Activated gamma-delta T cell treated with Interleukin-2 at 50 U/mL for 16 hours (primary cell): ENCODE data around the gene SOX13.
"Not testable (repeated sequence)": the region's sequence is repeated elsewhere in the genome, so short reads cannot be mapped to it uniquely, and the experiment has no call there.

Source experiments
- DNase-seq: peaks from one replicate; pipeline ENCODE4 v3.0.0-alpha.2; 2020

The SOX13 gene

DNA sequence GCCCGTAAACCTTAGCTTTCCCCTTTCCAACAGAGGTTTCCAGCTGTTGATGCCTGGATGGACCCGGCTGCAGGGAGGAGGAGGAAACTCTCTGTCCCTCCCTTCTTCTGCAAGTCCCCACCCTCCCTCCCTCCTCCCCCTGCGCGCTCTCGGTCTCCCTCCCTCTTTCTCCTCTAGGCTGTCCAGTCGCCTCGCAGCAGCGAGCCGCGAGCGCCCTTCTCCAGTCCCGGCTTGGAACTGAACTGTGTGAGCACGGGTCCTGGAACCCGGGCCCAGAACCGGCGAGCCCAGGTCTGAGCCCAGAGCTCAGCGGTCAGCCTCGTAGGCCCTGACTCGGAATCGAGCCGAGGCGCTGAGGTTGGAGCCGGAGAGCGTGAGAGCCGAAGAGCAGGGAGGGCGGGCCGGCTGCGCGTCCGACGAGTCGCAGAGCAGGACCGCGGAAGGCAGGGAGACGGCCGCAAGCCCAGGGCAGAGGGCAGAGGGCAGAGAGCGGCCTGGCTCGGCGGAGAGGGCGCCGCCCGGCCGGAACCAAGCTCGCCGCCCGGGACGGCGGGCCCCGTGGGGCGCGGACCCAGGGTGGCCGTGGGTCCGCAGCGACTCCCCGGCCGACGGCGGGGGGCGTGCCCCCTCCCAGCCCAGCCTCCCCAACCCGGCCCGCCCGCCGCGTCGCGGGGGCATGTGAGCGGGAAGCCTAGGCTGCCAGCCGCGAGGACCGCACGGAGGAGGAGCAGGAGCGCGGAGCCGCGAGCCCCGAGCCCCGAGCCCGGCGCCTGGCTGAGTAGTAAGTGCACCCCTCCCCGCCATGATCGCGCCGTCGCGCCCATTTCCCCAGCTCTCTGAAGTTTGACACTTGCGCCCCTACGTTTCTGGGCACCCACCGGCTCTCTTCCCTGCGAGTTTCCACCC is at the start of gene SOX13:
TSS of gene SOX13 (plus strand) at position 185 of the 906 bp plus-strand sequence. CDS start 39,801 bp downstream, outside the sequence.
- peak; percentile 16 for DNase-seq

DNA sequence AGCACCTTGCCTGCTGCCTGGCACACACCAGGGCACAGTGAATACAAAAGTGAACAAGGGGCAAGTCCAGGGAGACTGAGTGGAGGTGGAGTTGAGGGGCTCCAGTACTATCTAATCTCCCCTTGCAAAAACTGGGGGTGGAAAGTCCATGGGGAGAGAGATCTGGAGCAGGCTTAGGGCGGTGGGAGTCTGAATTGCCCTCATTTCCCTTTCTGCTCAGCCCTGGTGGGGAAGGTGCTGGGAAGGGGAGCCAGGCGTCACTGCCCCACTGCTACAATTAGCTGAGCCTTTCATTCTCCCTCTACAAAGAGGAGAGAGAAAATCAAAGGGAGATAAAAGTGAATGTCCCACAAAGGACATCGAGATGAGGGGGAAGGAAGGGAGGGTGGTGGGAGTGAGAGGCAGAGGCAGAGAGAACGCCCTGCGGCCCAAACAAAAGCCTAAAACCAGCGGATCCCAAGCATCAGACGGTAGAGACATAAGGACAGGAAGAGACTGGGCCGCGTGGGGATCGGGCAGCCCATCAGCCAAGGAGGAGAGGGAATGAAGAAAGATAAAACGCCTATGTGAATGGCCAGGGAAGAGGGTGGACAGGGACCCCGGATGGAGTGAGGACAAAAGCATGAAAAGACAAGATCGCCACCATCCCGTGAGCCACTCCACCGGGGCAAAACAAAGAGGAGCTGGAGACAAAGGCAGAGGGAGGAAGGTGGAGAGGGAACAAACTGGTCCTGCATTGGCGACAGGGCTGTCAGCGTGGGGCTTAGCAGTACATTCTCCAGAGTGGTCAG is 46.8 kb upstream of the SOX13 start:
- DNase-seq: no peak

DNA sequence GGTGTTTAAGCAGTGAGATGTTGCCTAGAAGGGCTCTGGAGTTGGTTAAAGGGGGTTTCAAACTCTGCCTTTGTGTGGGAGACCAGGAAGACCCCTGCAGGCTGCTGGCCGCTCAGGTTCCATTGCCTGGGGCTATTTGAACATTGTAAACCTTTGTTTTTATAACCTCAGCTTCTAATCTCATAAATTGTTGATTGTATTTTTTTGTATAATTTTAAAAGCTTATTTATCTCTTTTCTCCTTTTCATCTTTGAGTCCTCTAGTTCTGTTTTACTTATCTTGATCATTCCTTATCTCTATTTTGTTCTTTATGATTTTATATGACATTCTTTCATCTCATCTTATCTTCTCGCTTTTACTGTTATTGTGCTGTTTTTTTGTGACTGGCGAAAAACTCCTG is 45.5 kb upstream of the SOX13 start:
- no peak for DNase-seq

DNA sequence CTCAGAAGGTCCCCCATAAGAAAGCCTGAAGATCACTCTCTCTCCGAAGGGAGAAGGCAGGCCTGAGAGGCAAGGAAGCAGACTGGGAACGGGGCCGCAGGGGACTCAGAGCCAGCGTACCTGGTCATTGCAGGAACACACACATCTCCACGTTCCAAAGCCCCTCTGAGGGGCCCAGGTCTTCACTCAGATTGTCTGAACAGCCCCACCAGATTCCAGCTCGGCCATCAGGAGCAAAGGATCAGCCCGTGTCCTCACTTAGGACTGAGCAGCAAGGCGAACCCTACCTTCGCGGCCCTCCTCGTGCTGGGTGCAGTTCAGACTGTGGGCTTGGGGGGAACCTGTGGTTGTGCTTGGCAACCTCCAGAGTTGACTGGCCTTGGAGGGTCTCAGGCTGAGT is 43.9 kb upstream of the SOX13 start:
- no peak for DNase-seq

DNA sequence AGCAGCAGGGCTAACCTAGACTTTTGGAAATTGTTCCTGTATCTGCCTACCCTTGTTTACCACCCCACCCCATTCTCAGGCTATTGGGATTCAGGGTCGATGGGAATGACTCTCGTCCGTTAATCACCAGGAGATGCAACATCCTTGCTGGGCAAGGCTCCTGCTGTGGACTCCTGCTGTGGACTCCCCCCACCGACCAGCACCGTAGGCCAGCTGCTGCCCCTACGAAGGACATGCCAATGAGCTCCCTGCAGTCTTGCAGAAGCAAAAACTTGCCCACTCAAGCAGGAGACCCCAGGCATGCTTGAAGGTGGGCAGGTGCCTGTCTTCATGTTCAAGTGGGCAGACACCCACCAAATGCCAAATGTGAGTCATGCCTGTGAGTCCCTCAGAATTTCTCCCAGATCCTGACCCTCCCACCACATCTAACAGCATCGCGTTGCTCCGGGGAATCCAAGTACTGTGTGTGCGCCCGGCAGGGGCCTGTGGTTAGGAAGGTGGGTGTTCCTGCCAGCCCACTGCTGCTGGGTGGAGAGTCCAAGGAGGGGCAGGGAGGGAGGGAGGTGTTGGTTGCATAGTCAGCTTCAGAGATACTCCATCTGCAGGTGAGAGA is 41.7 kb upstream of the SOX13 start:
- DNase-seq: no peak

DNA sequence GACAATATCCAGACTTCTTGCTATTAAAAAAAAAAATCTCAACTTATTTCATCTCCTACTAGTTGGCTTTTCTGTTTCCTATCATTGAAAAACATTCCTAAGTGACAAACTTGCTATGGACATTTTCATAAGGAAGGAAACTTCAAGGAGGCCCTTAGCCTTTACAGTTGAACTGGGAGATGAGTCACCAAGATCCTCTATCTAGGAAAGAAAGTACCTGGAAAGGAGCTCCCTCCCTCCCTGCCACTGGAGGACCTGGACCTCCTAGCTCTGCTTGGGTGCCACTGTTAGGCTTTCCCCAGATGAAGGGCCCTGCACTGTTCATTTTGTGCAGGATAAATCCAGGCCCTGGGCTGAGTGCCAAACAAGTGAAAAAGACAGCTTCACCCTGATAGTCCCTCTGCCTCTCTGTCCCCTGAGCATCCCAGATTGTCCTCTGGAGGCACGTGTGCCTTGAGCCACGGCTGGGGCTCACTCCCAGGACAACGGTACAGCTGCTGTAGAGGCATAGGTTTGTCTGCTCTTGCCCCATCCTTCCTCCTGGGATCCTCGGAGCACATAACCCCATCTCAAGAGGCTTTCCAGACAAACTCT is 40.2 kb upstream of the SOX13 start:
- no peak for DNase-seq

DNA sequence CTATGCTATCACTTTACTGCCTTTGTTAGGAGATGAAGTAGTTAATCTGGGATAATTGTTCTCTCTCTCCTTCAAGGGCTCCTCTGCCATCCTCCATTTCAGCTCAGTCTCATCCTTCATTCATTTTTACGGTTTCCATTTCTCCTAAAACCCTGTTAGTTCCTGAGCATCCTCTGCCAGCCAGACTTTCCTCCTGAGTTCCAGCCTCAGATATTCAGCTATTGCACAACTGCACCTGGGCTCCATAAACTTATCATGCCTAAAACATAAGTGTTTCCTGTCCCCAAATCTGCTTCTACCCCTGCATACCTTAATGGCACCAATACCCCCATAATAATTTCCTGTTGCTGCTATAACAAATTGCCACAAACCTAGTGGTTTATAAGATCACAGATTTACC is 39.6 kb upstream of the SOX13 start:
- no peak for DNase-seq

DNA sequence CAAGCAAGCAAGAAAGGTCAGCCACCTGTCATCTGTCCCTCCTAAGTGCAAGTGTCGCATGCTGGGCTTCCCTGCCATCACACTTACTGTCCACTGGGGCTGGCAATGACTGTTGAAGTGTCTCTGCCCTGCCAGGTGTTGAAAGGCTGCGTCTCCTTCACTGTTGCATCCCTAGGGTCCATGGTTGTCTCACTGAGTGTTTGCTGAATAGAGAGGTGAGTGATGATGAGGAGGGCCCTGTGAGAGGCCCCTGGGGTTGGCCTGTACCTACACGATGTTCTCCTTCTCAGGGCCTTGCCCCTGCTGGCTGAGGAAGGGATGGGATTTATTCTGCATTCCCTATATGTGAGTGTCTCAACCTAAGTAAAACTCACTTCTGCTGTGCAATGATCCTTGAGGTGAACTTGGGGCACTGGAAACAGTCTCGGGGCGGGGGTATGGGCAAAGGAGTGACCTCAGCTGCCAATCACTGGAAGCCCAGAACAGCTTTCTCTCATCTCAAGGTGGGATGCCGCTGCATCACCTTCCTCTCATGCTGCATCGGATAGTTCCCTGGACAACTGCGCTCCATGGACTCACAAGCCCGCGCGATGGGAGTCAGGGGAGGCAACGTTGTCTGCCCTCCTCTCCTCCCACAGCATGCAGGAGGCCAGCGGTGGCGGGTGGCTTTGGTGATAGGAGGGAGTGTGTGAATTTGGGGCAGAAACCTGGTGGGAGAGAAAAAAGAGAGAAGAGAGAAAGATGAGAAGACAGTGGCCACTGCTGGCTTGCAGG is 35.8 kb upstream of the SOX13 start:
- no peak for DNase-seq

DNA sequence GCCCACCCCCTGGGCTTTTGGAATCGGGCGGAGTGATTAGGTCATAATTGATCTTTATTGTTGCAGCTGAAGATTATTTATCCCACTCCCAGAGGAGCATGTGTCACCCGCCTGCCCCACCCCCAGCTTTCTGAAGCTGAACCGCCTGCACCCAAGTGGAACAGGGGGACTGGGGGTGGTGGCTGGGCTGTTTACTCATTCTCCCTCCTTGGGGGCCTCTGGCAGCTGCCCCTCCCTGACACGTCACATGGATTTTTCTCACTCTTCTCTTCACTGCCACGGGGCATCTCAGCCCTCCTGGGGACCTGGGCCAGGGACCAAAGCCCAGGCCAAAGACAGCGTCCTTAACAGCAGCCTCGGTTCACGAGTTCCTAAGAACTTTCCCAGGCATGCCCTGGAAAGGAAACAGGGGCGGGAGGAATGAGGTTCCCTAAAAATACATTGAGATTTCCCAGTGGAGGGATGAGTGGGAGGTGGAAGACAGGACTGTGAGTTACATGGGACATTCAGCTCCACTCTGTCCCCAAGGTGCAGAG is 31.6 kb upstream of the SOX13 start:
- no peak for DNase-seq

DNA sequence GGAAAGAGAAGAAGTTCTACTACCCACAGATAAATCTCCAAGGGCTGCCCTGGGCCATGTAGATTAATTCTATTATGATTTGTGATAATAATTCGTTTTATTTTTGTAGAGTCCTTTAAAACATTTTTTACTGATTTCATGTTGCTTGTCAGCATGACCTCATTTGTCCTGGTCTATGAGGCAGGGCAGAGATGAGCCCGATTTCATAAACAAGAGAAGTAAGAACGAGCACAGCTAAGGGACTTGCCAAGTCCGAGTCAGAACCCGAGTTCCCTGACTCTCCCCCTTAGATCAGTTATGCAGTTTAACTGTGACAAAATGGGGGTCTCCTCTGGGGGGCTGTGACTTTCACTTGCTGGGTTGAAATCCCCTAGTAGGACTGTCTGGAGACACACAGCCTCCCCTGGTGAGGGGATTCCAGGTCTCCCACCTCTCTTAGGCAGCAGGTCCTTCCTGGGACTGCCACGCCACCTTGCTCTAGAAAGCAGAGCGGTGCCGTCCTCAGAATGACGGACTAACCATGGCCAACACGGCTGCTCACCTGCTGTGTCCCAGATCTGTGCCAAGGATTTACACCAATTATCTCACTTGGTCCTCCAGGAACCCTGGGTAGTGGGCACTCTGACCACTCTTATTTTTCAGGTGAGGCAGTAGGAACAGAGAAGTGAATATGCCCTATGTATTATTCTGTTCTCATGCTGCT is 31.0 kb upstream of the SOX13 start:
- no peak for DNase-seq

DNA sequence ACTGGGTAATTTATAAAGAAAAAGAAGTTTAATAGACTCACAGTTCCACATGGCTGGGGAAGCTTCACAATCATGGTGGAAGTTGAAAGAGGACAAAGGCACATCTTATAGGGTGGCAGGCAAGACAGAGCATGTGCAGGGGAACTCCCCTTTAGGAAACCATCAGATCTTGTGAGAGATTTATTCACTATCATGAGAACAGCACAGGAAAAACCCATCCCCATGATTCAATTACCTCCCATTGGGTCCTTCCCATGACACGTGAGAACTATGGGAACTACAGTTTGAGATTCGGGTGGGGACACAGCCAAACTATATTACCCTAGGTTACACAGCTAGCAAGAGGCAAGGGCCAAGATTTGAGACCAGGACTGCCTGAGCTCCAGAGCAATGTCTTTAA is 30.4 kb upstream of the SOX13 start:
- no peak for DNase-seq

DNA sequence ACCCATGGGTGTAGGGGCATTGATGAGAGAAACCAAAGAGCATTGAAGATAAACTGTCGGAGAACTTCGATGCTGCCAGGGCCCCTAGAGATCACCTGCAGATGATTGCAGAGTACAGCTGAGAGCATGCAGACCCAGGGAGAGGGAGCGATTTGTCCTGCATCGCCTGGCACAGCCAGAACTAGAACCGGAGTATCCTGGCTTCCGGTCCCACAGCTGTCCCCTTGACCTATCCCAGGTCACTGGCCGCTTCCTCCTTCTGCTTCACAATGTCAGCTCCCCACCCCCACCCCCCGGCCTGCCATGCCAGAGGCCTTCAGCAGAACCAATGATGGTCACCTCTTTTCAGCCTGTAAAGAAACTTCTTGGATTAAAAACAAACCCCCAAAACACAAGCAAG is 29.2 kb upstream of the SOX13 start:
- DNase-seq: no peak

DNA sequence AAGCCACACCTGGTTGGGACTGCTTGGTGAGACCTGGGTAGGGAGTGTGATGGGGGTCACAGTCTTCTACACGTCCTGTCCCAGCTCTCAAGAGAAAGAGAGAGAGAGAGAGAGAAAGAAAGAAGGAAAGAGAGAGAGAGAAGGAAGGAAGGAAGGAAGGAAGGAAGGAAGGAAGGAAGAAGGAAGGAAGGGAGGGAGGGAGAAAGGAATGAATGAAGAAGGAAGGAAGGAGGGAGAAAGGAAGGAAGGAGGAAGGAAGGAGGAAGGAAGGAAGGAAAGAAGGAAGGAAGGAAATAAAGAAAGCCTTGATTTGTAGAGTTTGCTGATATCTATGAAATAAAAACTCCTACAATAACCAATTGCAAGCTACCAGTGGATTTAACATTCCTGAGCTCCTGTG is 28.5 kb upstream of the SOX13 start:
- no peak for DNase-seq

DNA sequence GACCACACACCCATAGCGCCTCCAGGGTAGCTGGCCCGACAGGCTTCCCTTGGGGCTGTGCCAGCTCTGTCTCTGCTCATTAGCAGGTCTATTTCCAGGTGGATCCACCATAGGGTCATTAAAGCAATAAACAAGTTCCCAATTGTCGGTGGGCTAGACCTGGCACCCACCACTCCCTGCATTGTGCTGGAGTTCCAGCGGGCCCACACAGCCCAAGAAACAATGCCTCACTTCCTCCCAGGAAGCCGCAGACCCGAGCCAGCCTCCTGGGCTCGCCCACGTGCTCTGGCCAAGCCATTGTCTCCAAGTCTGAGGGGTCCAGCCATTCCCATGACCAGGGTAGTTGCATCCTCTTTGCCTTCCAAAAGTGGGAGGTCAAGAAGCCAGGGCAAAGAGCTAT is 27.5 kb upstream of the SOX13 start:
- DNase-seq: no peak

DNA sequence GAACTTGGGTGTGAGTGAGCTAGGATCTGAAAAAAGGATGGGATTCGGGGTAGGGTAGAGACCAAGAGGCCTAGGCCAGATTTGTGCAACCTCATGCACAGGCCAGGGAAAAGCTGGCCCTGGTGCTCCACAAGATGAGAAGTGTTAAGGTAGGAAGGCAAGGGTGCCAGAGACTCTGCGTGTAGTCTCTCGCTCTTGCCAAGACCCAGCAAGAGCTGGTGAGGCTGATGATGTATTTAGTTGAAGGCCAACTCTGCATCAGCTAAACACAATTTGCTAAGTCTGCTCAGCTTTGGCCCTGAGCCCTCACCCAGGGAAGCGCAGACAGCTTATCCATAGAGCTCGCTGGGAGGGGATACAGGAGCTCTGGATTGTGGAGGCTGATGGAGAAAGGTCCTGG is 26.6 kb upstream of the SOX13 start:
- DNase-seq: no peak

DNA sequence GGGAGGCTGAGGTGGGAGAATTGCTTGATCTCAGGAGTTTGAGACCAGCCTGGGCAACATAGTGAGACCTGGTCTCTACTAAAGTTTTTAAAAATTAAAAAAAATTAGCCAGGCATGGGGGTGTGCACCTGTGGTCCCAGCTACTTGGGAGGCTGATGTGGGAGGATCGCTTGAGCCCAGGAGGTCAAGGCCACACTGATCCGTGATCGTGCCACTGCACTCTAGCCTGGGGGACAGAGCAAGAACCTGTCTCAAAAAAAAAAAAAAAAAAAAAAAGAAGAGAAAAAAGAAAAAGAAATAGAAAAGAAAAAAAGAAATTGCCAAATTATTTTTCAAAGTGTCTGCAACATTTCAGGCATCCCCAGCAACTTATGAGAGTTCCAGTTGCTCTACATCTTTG is 24.1 kb upstream of the SOX13 start:
- not testable (repeated sequence) for DNase-seq

DNA sequence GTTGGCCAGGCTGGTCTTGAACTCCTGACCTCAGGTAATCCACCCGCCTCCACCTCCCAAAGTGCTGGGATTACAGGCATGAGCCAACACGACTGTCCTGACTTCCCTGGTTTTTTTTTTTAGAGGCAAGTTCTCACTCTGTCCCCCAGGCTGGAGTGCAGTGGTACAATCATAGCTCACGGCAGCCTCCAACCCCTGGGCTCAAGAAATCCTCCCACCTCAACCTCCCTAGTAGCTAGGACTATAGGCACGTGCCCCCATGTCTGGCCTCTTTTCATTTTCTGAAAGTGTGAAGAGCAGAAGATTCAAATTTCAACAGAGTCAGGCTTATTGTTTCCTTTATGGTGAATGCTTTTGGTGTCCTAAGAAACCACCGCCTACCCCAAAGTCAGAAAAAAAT is 21.7 kb upstream of the SOX13 start:
- no peak for DNase-seq

DNA sequence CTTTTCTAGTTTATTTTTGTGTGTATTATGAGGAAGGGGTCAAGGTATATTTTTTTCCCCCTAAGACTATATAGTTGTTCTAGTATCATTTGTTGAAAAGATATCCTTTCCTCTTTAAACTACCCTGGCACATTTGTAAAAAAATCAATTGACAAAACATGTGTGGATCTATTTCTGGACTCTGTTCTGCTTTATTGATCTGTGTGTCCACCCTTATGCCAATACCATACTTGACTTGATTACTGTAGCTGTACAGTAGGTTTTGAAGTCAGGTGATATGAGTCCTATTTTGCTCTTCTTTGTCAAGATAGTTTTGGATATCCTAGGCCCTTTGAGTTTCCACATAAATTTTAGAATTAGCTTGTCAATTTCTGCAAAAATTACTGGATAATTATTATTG is 21.2 kb upstream of the SOX13 start:
- DNase-seq: no peak

DNA sequence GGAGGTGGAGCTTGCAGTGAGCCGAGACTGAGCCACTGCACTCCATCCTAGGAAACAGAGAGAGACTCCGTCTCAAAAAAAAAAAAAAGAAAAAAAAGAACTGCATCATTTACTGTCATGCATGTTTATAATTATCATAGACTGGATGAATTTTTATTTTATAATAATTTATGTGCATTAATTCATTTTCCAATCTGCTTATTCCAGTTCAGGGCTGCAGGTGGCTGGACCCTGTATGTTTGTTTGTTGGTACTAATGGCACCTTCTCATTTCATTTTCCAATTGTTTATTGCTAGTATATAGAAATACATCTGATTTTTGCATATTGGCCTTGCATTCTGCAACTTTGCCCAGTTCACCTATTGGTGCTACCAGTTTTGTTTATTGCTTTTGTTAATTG is 19.0 kb upstream of the SOX13 start:
- no peak for DNase-seq

DNA sequence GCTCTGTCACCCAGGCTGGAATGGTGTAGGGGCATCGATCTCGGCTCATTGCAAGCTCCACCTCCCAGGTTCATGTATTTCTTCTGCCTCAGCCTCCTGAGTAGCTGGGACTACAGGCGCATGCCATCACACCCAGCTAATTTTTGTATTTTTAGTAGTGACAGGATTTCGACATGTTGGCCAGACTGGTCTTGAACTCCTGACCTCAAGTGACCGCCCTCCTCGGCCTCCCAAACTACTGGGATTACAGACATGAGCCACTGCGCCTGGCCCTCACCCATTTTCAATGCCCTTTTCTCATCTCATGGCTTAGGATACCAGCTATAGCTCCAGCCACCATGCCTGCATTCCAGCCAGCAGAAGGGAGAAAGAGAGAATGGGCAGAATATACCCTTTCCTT is 12.9 kb upstream of the SOX13 start:
- DNase-seq: no peak

DNA sequence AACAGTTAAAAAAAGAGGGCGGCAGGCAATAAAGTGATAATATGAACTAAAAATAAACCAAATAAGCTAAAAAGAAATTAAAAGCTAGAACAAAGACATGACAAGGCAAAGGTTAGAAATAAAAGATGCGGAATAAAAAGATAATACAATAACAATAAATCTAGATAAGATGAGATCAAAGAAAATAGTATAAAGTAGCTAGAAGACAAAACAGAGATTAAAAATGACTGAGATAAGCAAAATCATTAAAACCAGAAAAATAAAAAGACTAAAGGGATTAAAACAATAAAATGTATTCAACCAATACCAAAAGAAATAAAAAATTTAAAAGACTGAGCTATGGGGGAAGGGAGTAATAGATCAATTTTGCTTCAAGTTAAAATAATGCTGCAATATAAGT is 10.8 kb upstream of the SOX13 start:
- DNase-seq: no peak
